SK-N-SH (cell line): ENCODE data around the gene RASSF8. TPM values are rescaled to one million over a fixed set of nuclear protein-coding genes. Genes with fewer than 3 reads are reported as not detected.

Experiments used
- CTCF ChIA-PET: fragments of 300-600, 350-600 bp; formaldehyde crosslinking; extraction: SDS; loops from one replicate; lab custom pipeline; 2021; lab: Yijun Ruan, JAX
- POLR2A ChIA-PET: fragments of 350-600 bp; sonication (Branson Sonifier 250); formaldehyde crosslinking; extraction: SDS; loops from one replicate; lab custom pipeline; 2020; ENCODE audit warnings: antibody characterized with exemption, inconsistent platforms; lab: Yijun Ruan, JAX
- DNase-seq: peaks from one replicate; pipeline ENCODE4 v3.0.0; 2012
- H2AFZ ChIP-seq: fragments of 200-600 bp; sonication (generic); 2 replicates; pipeline ENCODE4 v1.8.1; 2016; ENCODE audit warnings: antibody characterized with exemption, mild to moderate bottlenecking, low read depth
- H3F3A ChIP-seq: fragments of 200-600 bp; sonication (generic); replicated peaks from 2 replicates; pipeline ENCODE3; 2016; ENCODE audit warnings: antibody characterized with exemption, mild to moderate bottlenecking; ENCODE audit not compliant: insufficient read depth
- H3K27ac ChIP-seq, 2 experiments: fragments of 200-500 bp in 1 of 2; fragments of 200-600 bp in 1 of 2; sonication (Bioruptor generic) in 1 of 2; sonication (generic), shearing (Covaris generic) in 1 of 2; 2 replicates each; pipeline versions ENCODE4 v1.5.1 to v1.6.1; 2014 to 2016; ENCODE audit warnings: low read depth in 2 of 2, inconsistent platforms in 1 of 2, low read length in 1 of 2, mild to moderate bottlenecking in 1 of 2, mixed read lengths in 1 of 2
- H3K27me3 ChIP-seq: fragments of 200-600 bp; sonication (generic), shearing (Covaris generic); 2 replicates; pipeline ENCODE4 v1.6.1; 2016; ENCODE audit warnings: mixed run types; ENCODE audit not compliant: insufficient read depth
- H3K36me3 ChIP-seq, 2 experiments: fragments of 200-500 bp in 1 of 2; fragments of 200-600 bp in 1 of 2; sonication (Bioruptor generic) in 1 of 2; sonication (generic) in 1 of 2; replicated peaks in 1 of 2; 2 replicates each; pipeline versions ENCODE3 to v1.5.1; 2014 to 2016; ENCODE audit warnings: low read length in 1 of 2, mild to moderate bottlenecking in 1 of 2; ENCODE audit not compliant: insufficient read depth in 2 of 2, control insufficient read depth in 1 of 2
- H3K4me1 ChIP-seq, 2 experiments: fragments of 200-500 bp in 1 of 2; fragments of 200-600 bp in 1 of 2; sonication (Bioruptor generic) in 1 of 2; sonication (generic), shearing (Covaris generic) in 1 of 2; 2 replicates each; pipeline versions ENCODE4 v1.5.1 to v1.6.1; 2014 to 2016; ENCODE audit warnings: low read depth in 1 of 2, low read length in 1 of 2, mixed run types in 1 of 2; ENCODE audit not compliant: insufficient read depth in 2 of 2, control insufficient read depth in 1 of 2
- H3K4me2 ChIP-seq: fragments of 200-600 bp; sonication (generic), shearing (Covaris generic); 2 replicates; pipeline ENCODE4 v1.6.1; 2017; ENCODE audit warnings: mixed run types
- H3K4me3 ChIP-seq, 2 experiments: fragments of 200-500 bp in 1 of 2; fragments of 200-600 bp in 1 of 2; sonication (Bioruptor generic) in 1 of 2; sonication (generic), shearing (Covaris generic) in 1 of 2; 2 replicates each; pipeline versions ENCODE4 v1.5.1 to v1.8.1; 2014 to 2016; ENCODE audit warnings: low read depth in 2 of 2, inconsistent platforms in 1 of 2, low read length in 1 of 2, mild to moderate bottlenecking in 1 of 2, mixed read lengths in 1 of 2, moderate library complexity in 1 of 2
- H3K79me2 ChIP-seq: fragments of 200-600 bp; sonication (generic); 2 replicates; pipeline ENCODE4 v1.8.1; 2017; ENCODE audit warnings: mild to moderate bottlenecking; ENCODE audit not compliant: insufficient read depth
- H3K9ac ChIP-seq: fragments of 200-600 bp; sonication (generic); 2 replicates; pipeline ENCODE4 v1.6.1; 2017; ENCODE audit warnings: mixed run types
- H3K9me2 ChIP-seq: fragments of 200-600 bp; sonication (generic); 2 replicates; pipeline ENCODE4 v1.6.1; 2017; ENCODE audit warnings: mixed run types
- H3K9me3 ChIP-seq: fragments of 200-600 bp; sonication (generic); 2 replicates; pipeline ENCODE4 v1.6.1; 2017; ENCODE audit warnings: mixed run types, mild to moderate bottlenecking, moderate library complexity
- H4K20me1 ChIP-seq: fragments of 200-600 bp; sonication (generic); 2 replicates; pipeline ENCODE4 v1.6.1; 2017; ENCODE audit warnings: mild to moderate bottlenecking, mixed run types; ENCODE audit not compliant: insufficient read depth
- CTCF ChIP-seq: fragments of 200-600 bp; sonication (generic); IDR thresholded peaks from 2 replicates; pipeline ENCODE4 v1.6.1; 2017; ENCODE audit warnings: antibody characterized with exemption, mild to moderate bottlenecking, moderate library complexity
- EZH2phosphoT487 ChIP-seq: fragments of 200-600 bp; sonication (generic); IDR thresholded peaks from 2 replicates; pipeline ENCODE4 v1.6.1; 2017; ENCODE audit warnings: low read depth, mixed run types, mild to moderate bottlenecking, antibody characterized with exemption, moderate library complexity, borderline replicate concordance
- FOSL2 ChIP-seq: IDR thresholded peaks from 2 replicates; pipeline ENCODE4 v1.4.0; 2012; ENCODE audit warnings: low read depth, mild to moderate bottlenecking, moderate library complexity, borderline replicate concordance
- FOXM1 ChIP-seq: IDR thresholded peaks from 2 replicates; pipeline ENCODE4 v1.4.0; 2012; ENCODE audit warnings: low read depth, mild to moderate bottlenecking
- GATA2 ChIP-seq: sonication (generic); formaldehyde crosslinking; IDR thresholded peaks from 2 replicates; pipeline ENCODE4 v1.5.0; 2020; ENCODE audit warnings: mild to moderate bottlenecking, missing genetic modification reagents
- MXI1 ChIP-seq: IDR thresholded peaks from 2 replicates; pipeline ENCODE4 v1.6.1; 2012; ENCODE audit warnings: mild to moderate bottlenecking, low read depth, low read length, improper control_type of control experiment
- NFIC ChIP-seq: IDR thresholded peaks from 2 replicates; pipeline ENCODE4 v1.4.0; 2012; ENCODE audit warnings: borderline replicate concordance
- NRF1 ChIP-seq: IDR thresholded peaks from 2 replicates; pipeline ENCODE4 v1.6.1; 2012; ENCODE audit warnings: low read depth, mild to moderate bottlenecking, low read length
- RFX5 ChIP-seq: IDR thresholded peaks from 2 replicates; pipeline ENCODE4 v1.6.1; 2012; ENCODE audit warnings: mild to moderate bottlenecking, improper control_type of control experiment, low read length
- RXRA ChIP-seq: IDR thresholded peaks from 2 replicates; pipeline ENCODE4 v1.4.0; 2012; ENCODE audit warnings: low read depth, mild to moderate bottlenecking, borderline replicate concordance
- SIN3A ChIP-seq: IDR thresholded peaks from 2 replicates; pipeline ENCODE4 v1.6.1; 2012; ENCODE audit warnings: low read depth, mild to moderate bottlenecking, low read length, moderate library complexity, borderline replicate concordance
- TAF1 ChIP-seq: IDR thresholded peaks from 2 replicates; pipeline ENCODE4 v1.6.1; 2012; ENCODE audit warnings: low read depth, mild to moderate bottlenecking, low read length, moderate library complexity, borderline replicate concordance
- TCF12 ChIP-seq: IDR thresholded peaks from 2 replicates; pipeline ENCODE4 v1.4.0; 2012
- TEAD4 ChIP-seq: IDR thresholded peaks from 2 replicates; pipeline ENCODE4 v1.4.0; 2012; ENCODE audit warnings: mild to moderate bottlenecking, borderline replicate concordance; ENCODE audit not compliant: insufficient read depth
- WGBS: methylation state at CpG from one replicate; pipeline ENCODE4 v1.1.6; 2017; ENCODE audit warnings: low lambda C conversion rate; 5-methylcytosine and 5-hydroxymethylcytosine counted together
- polyA plus RNA-seq, 3 experiments: library from polyadenylated mRNA; depleted of rRNA; stranded (reverse); fragments of >200 nt; gene quantifications; 2 replicates each; pipeline ENCODE4 v1.2.3, GENCODE V29; 2012
- TF ChIP-seq, protein P1 (sequence below): IDR thresholded peaks from 2 replicates; pipeline ENCODE4 v1.4.0; 2012; ENCODE audit warnings: low read depth, borderline replicate concordance
- TF ChIP-seq, protein P2 (sequence below): IDR thresholded peaks from 2 replicates; pipeline ENCODE4 v1.4.0; 2012; ENCODE audit warnings: low read depth
- TF ChIP-seq, protein P3 (sequence below): IDR thresholded peaks from 2 replicates; pipeline ENCODE4; 2012
- TF ChIP-seq, protein P4 (sequence below): IDR thresholded peaks from 2 replicates; pipeline ENCODE4 v1.6.1; 2012; ENCODE audit warnings: mild to moderate bottlenecking, low read depth, low read length, moderate library complexity

The RASSF8 gene
- polyA plus RNA-seq, 1 of the 3 experiments (the other 2 are of a cell fraction), result 15.3 TPM

DNA sequence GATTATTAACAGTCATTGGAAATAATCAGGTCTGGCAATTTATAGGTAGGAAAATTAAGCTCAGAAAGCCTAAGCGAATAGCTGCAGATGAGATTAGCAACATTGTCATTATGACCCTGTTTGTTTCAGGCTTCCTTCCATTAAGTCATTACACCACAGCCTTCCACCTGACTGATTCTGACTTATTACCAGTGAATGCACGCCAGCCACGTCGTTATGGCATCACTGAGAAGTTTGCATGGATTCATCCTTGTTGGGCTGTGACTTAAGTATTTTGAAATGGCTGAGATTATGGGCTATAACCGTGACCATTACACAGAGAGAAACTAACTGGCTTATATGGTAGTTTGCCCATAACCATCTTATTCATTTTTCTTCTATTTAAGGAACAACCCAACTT, 18.6 kb downstream of the RASSF8 start:
- POLR2A ChIA-PET, result no interaction called here
- H3K9ac ChIP-seq, result no peak overlapping the region
- no peak overlapping the region for H3K4me2 ChIP-seq

More for the DNA sequence above, 18.6 kb downstream of the RASSF8 start:
- CTCF ChIA-PET, result interaction anchor here (0.9 to 2.2 kb wide), 3 partner anchors 17 to 541 kb away, joined by 3 to 6 read pairs (median 5); no protein-coding TSS in a partner anchor
- Histone ChIP-seq H3F3A (no peaks in the 10 kb centered on the region), H4K20me1 (peaks cover 96% of the 10 kb centered on the region), H3K27me3 (no peaks in the 10 kb centered on the region), H3K4me3 (no peak overlapping the region), H3K79me2 (peaks cover 100% of the 10 kb centered on the region), H2AFZ (no peak overlapping the region), H3K9me3 (no peaks in the 10 kb centered on the region), H3K27ac (no peak overlapping the region; a peak in 1 of 4 replicates), H3K9me2 (no peaks in the 10 kb centered on the region), H3K36me3 (peaks cover 0 to 3% of the 10 kb centered on the region in 2 experiments), H3K4me1 (peaks cover 0 to 32% of the 10 kb centered on the region in 2 experiments; a peak in 1 of 4 replicates)
- DNase-seq, result no peak
- 90% methylated on average over 5 of the region's 5 CpGs for WGBS
- no peak for TF ChIP-seq CTCF
- TF ChIP-seq, protein P1, sequence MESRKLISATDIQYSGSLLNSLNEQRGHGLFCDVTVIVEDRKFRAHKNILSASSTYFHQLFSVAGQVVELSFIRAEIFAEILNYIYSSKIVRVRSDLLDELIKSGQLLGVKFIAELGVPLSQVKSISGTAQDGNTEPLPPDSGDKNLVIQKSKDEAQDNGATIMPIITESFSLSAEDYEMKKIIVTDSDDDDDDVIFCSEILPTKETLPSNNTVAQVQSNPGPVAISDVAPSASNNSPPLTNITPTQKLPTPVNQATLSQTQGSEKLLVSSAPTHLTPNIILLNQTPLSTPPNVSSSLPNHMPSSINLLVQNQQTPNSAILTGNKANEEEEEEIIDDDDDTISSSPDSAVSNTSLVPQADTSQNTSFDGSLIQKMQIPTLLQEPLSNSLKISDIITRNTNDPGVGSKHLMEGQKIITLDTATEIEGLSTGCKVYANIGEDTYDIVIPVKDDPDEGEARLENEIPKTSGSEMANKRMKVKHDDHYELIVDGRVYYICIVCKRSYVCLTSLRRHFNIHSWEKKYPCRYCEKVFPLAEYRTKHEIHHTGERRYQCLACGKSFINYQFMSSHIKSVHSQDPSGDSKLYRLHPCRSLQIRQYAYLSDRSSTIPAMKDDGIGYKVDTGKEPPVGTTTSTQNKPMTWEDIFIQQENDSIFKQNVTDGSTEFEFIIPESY, result no peak
- no peak for TF ChIP-seq RFX5
- TF ChIP-seq, protein P2, sequence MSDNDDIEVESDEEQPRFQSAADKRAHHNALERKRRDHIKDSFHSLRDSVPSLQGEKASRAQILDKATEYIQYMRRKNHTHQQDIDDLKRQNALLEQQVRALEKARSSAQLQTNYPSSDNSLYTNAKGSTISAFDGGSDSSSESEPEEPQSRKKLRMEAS, result no peak
- TF ChIP-seq FOXM1, result no peak
- TF ChIP-seq NFIC, result no peak
- no peak for TF ChIP-seq GATA2 (CRISPR knock-in tag)
- no peak for TF ChIP-seq TCF12
- no peak for TF ChIP-seq TEAD4
- TF ChIP-seq TAF1, result no peak
- no peak for TF ChIP-seq FOSL2
- TF ChIP-seq SIN3A, result no peak
- TF ChIP-seq, protein P3, sequence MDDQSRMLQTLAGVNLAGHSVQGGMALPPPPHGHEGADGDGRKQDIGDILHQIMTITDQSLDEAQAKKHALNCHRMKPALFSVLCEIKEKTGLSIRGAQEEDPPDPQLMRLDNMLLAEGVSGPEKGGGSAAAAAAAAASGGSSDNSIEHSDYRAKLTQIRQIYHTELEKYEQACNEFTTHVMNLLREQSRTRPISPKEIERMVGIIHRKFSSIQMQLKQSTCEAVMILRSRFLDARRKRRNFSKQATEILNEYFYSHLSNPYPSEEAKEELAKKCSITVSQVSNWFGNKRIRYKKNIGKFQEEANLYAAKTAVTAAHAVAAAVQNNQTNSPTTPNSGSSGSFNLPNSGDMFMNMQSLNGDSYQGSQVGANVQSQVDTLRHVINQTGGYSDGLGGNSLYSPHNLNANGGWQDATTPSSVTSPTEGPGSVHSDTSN, result no peak
- no peak for TF ChIP-seq RXRA
- TF ChIP-seq MXI1, result no peak
- TF ChIP-seq, protein P4, sequence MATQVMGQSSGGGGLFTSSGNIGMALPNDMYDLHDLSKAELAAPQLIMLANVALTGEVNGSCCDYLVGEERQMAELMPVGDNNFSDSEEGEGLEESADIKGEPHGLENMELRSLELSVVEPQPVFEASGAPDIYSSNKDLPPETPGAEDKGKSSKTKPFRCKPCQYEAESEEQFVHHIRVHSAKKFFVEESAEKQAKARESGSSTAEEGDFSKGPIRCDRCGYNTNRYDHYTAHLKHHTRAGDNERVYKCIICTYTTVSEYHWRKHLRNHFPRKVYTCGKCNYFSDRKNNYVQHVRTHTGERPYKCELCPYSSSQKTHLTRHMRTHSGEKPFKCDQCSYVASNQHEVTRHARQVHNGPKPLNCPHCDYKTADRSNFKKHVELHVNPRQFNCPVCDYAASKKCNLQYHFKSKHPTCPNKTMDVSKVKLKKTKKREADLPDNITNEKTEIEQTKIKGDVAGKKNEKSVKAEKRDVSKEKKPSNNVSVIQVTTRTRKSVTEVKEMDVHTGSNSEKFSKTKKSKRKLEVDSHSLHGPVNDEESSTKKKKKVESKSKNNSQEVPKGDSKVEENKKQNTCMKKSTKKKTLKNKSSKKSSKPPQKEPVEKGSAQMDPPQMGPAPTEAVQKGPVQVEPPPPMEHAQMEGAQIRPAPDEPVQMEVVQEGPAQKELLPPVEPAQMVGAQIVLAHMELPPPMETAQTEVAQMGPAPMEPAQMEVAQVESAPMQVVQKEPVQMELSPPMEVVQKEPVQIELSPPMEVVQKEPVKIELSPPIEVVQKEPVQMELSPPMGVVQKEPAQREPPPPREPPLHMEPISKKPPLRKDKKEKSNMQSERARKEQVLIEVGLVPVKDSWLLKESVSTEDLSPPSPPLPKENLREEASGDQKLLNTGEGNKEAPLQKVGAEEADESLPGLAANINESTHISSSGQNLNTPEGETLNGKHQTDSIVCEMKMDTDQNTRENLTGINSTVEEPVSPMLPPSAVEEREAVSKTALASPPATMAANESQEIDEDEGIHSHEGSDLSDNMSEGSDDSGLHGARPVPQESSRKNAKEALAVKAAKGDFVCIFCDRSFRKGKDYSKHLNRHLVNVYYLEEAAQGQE, result no peak
- no peak for TF ChIP-seq EZH2phosphoT487
- no peak for TF ChIP-seq NRF1
